GM12878 (cell line): Measurements from ENCODE around the gene DAO. TPM values are rescaled to one million over a fixed set of nuclear protein-coding genes. Genes with fewer than 3 reads are reported as not detected.

Experiments
- ESRRA ChIP-seq: IDR thresholded peaks from 2 replicates; pipeline ENCODE4 v1.6.1; 2012; ENCODE audit warnings: mild to moderate bottlenecking, low read length, improper control_type of control experiment
- microRNA counts: library from miRNA; unstranded; fragments of <30 nt; microRNA quantifications from one replicate; lab custom pipeline; 2016
- microRNA-seq: library from miRNA; unstranded; fragments of <30 nt; microRNA quantifications from one replicate; pipeline ENCODE4, GENCODE V29; 2018
- polyA plus RNA-seq, 11 experiments: library from polyadenylated mRNA; depleted of rRNA in 4 of 11; unstranded in 6 of 11; stranded (reverse) in 5 of 11; fragments of >200 nt; fragmentation: Nextera tagmentation in 4 of 11; fragmentation: Illumina TruSeq in 1 of 11; extraction: Ambion mirVana in 4 of 11; extraction: Trizol in 1 of 11; gene quantifications; 1 replicate in 1 of 11; 2 replicates in 10 of 11; pipeline versions ENCODE4 v1.2.1 to v1.2.3, GENCODE V29; 2011 to 2016; ENCODE audit warnings: inconsistent platforms in 2 of 11, missing spikeins in 2 of 11, low read depth in 1 of 11
- small RNA-seq: library from RNA; depleted of rRNA; stranded (forward); fragments of <200 nt; gene quantifications from one replicate; pipeline ENCODE3, GENCODE V24; 2014
- total RNA-seq, 4 experiments: library from RNA; depleted of rRNA in 3 of 4; stranded (reverse); fragments of >200 nt in 3 of 4; fragmentation: Illumina TruSeq in 1 of 4; extraction: Trizol in 1 of 4; gene quantifications; 2 replicates each; pipeline versions ENCODE4 v1.2.1 to v1.2.3, GENCODE V29; 2013 to 2021

The DAO gene
- total and polyA plus RNA-seq, 10 of the 15 experiments (the other 5 are each of a cell fraction or from before 2014, with no cell fraction given) = 0.15 TPM; not detected in 9

DNA sequence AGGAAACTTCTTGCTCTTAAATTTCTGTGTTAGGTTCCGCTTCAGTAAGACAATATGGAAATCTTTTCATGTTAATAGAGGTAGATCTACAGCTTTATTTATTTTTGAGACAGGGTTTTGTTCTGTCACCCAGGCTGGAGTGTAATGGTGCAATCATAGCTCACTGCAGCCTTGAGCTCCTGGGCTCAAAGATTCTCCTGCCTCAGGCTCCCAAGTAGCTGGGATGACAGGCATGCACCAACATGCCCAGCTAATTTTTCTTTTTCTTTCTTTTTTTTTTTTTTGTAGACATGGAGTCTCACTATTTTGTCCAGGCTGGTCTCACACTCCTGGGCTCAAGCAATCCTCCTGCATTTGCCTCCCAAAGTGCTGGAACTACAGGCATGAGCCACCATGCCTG lies 70.1 kb downstream of the DAO start (continued):
- TF ChIP-seq ESRRA = no peak
- TF ChIP-seq, all 136 proteins: peak for 0

MicroRNAs within 50 kb of the gene (microRNA counts, 767-probe panel; counts per million panel counts)
- 55.3 counts per million for microRNA hsa-miR-619 (lab: Ali Mortazavi, UCI)

Small RNA genes within 50 kb of the gene (microRNA-seq; reads per million reads assigned to microRNA genes)
- gene MIR619 = not detected

Small RNA genes within 50 kb of the gene (small RNA-seq; reads per million reads assigned to genes)
- gene MIR619 (not detected), gene RNU6-361P (not detected)

Other genes starting within 250 kb of the DAO start
Only the 7 nearest of the 8 such genes appear.
- gene CORO1C, start 148.6 kb upstream of the DAO start, total RNA-seq (2014; rRNA removed) = 91.3 and 94.1 TPM in 2 replicates
- 158 and 164 TPM in 2 replicates for gene CORO1C, start 148.6 kb upstream of the DAO start, total RNA-seq (2014; rRNA removed; fragmentation: Illumina TruSeq; extraction: Trizol)
- 208 and 212 TPM in 2 replicates for gene CORO1C, start 148.6 kb upstream of the DAO start, total RNA-seq (2021)
- gene CORO1C, start 148.6 kb upstream of the DAO start, polyA plus RNA-seq (2011; rRNA removed) = 204 and 254 TPM in 2 replicates
- gene CORO1C, start 148.6 kb upstream of the DAO start, polyA plus RNA-seq (2014; fragmentation: Illumina TruSeq; extraction: Trizol) = 145 and 221 TPM in 2 replicates
- gene CORO1C, start 148.6 kb upstream of the DAO start, polyA plus RNA-seq (2014; fragmentation: Nextera tagmentation; extraction: Ambion mirVana) = 10 to 100 TPM; 52.7 to 52.9 TPM
- 152 and 178 TPM in 2 replicates for gene CORO1C, start 148.6 kb upstream of the DAO start, polyA plus RNA-seq (2014; rRNA removed)
- 100 to 1,000 TPM; 202 to 203 TPM for gene CORO1C, start 148.6 kb upstream of the DAO start, polyA plus RNA-seq (2016; fragmentation: Nextera tagmentation; extraction: Ambion mirVana)
- 7.1 and 7.2 TPM in 2 replicates for gene SSH1, start 22.5 kb upstream of the DAO start, total RNA-seq (2014; rRNA removed)
- 5.6 and 7.3 TPM in 2 replicates for gene SSH1, start 22.5 kb upstream of the DAO start, total RNA-seq (2014; rRNA removed; fragmentation: Illumina TruSeq; extraction: Trizol)
- gene SSH1, start 22.5 kb upstream of the DAO start, total RNA-seq (2021) = 28.6 and 29.9 TPM in 2 replicates
- 17.7 and 23.7 TPM in 2 replicates for gene SSH1, start 22.5 kb upstream of the DAO start, polyA plus RNA-seq (2011; rRNA removed)
- 10.6 and 10.8 TPM in 2 replicates for gene SSH1, start 22.5 kb upstream of the DAO start, polyA plus RNA-seq (2014; fragmentation: Illumina TruSeq; extraction: Trizol)
- 1 to 10 TPM; 1.5 to 1.6 TPM for gene SSH1, start 22.5 kb upstream of the DAO start, polyA plus RNA-seq (2014; fragmentation: Nextera tagmentation; extraction: Ambion mirVana)
- 11.8 and 12.4 TPM in 2 replicates for gene SSH1, start 22.5 kb upstream of the DAO start, polyA plus RNA-seq (2014; rRNA removed)
- gene SSH1, start 22.5 kb upstream of the DAO start, polyA plus RNA-seq (2016; fragmentation: Nextera tagmentation; extraction: Ambion mirVana) = 10 to 100 TPM; 12.1 to 12.7 TPM
- under 0.01 TPM in 1 of 2 replicates, not detected in the other for gene SVOP, start 141.0 kb downstream of the DAO start, total RNA-seq (2014; rRNA removed)
- not detected in 2 replicates for gene SVOP, start 141.0 kb downstream of the DAO start, total RNA-seq (2014; rRNA removed; fragmentation: Illumina TruSeq; extraction: Trizol)
- gene SVOP, start 141.0 kb downstream of the DAO start, total RNA-seq (2021) = not detected in 2 replicates
- gene SVOP, start 141.0 kb downstream of the DAO start, polyA plus RNA-seq (2011; rRNA removed) = not detected in 2 replicates
- not detected in 2 replicates for gene SVOP, start 141.0 kb downstream of the DAO start, polyA plus RNA-seq (2014; fragmentation: Illumina TruSeq; extraction: Trizol)
- gene SVOP, start 141.0 kb downstream of the DAO start, polyA plus RNA-seq (2014; fragmentation: Nextera tagmentation; extraction: Ambion mirVana) = not detected
- gene SVOP, start 141.0 kb downstream of the DAO start, polyA plus RNA-seq (2014; rRNA removed) = not detected in 2 replicates
- not detected for gene SVOP, start 141.0 kb downstream of the DAO start, polyA plus RNA-seq (2016; fragmentation: Nextera tagmentation; extraction: Ambion mirVana)
- gene USP30, start 172.5 kb downstream of the DAO start, total RNA-seq (2014; rRNA removed) = 4.5 and 5.5 TPM in 2 replicates
- 2.8 and 3.4 TPM in 2 replicates for gene USP30, start 172.5 kb downstream of the DAO start, total RNA-seq (2014; rRNA removed; fragmentation: Illumina TruSeq; extraction: Trizol)
- 6.6 and 7.2 TPM in 2 replicates for gene USP30, start 172.5 kb downstream of the DAO start, total RNA-seq (2021)
- gene USP30, start 172.5 kb downstream of the DAO start, polyA plus RNA-seq (2011; rRNA removed) = 15.5 and 16.2 TPM in 2 replicates
- gene USP30, start 172.5 kb downstream of the DAO start, polyA plus RNA-seq (2014; fragmentation: Illumina TruSeq; extraction: Trizol) = 6.3 and 7.4 TPM in 2 replicates
- gene USP30, start 172.5 kb downstream of the DAO start, polyA plus RNA-seq (2014; fragmentation: Nextera tagmentation; extraction: Ambion mirVana) = 1 to 10 TPM; 2.1 to 3.0 TPM
- gene USP30, start 172.5 kb downstream of the DAO start, polyA plus RNA-seq (2014; rRNA removed) = 6.0 and 7.2 TPM in 2 replicates
- gene USP30, start 172.5 kb downstream of the DAO start, polyA plus RNA-seq (2016; fragmentation: Nextera tagmentation; extraction: Ambion mirVana) = 1 to 10 TPM; 6.5 to 7.7 TPM
- gene ALKBH2, start 213.4 kb downstream of the DAO start, total RNA-seq (2014; rRNA removed) = 40.3 and 40.4 TPM in 2 replicates
- 29.3 and 30.7 TPM in 2 replicates for gene ALKBH2, start 213.4 kb downstream of the DAO start, total RNA-seq (2014; rRNA removed; fragmentation: Illumina TruSeq; extraction: Trizol)
- gene ALKBH2, start 213.4 kb downstream of the DAO start, total RNA-seq (2021) = 26.4 and 28.9 TPM in 2 replicates
- gene ALKBH2, start 213.4 kb downstream of the DAO start, polyA plus RNA-seq (2011; rRNA removed) = 23.8 and 37.0 TPM in 2 replicates
- gene ALKBH2, start 213.4 kb downstream of the DAO start, polyA plus RNA-seq (2014; fragmentation: Illumina TruSeq; extraction: Trizol) = 21.7 and 30.7 TPM in 2 replicates
- gene ALKBH2, start 213.4 kb downstream of the DAO start, polyA plus RNA-seq (2014; fragmentation: Nextera tagmentation; extraction: Ambion mirVana) = 1 to 10 TPM; 5.6 to 8.8 TPM
- gene ALKBH2, start 213.4 kb downstream of the DAO start, polyA plus RNA-seq (2014; rRNA removed) = 31.7 and 33.4 TPM in 2 replicates
- 10 to 100 TPM; 32.8 to 36.7 TPM for gene ALKBH2, start 213.4 kb downstream of the DAO start, polyA plus RNA-seq (2016; fragmentation: Nextera tagmentation; extraction: Ambion mirVana)
- 31.4 and 34.6 TPM in 2 replicates for gene UNG, start 217.5 kb downstream of the DAO start, total RNA-seq (2014; rRNA removed)
- gene UNG, start 217.5 kb downstream of the DAO start, total RNA-seq (2014; rRNA removed; fragmentation: Illumina TruSeq; extraction: Trizol) = 36.3 and 37.5 TPM in 2 replicates
- 62.8 and 63.4 TPM in 2 replicates for gene UNG, start 217.5 kb downstream of the DAO start, total RNA-seq (2021)
- 30.3 and 46.4 TPM in 2 replicates for gene UNG, start 217.5 kb downstream of the DAO start, polyA plus RNA-seq (2011; rRNA removed)
- 50.0 and 54.3 TPM in 2 replicates for gene UNG, start 217.5 kb downstream of the DAO start, polyA plus RNA-seq (2014; fragmentation: Illumina TruSeq; extraction: Trizol)
- gene UNG, start 217.5 kb downstream of the DAO start, polyA plus RNA-seq (2014; fragmentation: Nextera tagmentation; extraction: Ambion mirVana) = 10 to 100 TPM in 1 of 2 experiments, 1 to 10 TPM in 1; 9.5 to 24.5 TPM
- gene UNG, start 217.5 kb downstream of the DAO start, polyA plus RNA-seq (2014; rRNA removed) = 52.8 and 59.8 TPM in 2 replicates
- gene UNG, start 217.5 kb downstream of the DAO start, polyA plus RNA-seq (2016; fragmentation: Nextera tagmentation; extraction: Ambion mirVana) = 10 to 100 TPM; 76.2 to 81.9 TPM
- 0.17 and 0.38 TPM in 2 replicates for gene ACACB, start 236.5 kb downstream of the DAO start, total RNA-seq (2014; rRNA removed)
- gene ACACB, start 236.5 kb downstream of the DAO start, total RNA-seq (2014; rRNA removed; fragmentation: Illumina TruSeq; extraction: Trizol) = 0.14 and 0.36 TPM in 2 replicates
- gene ACACB, start 236.5 kb downstream of the DAO start, total RNA-seq (2021) = 0.88 and 1.4 TPM in 2 replicates
- 0.19 and 0.35 TPM in 2 replicates for gene ACACB, start 236.5 kb downstream of the DAO start, polyA plus RNA-seq (2011; rRNA removed)
- gene ACACB, start 236.5 kb downstream of the DAO start, polyA plus RNA-seq (2014; fragmentation: Illumina TruSeq; extraction: Trizol) = 0.06 and 0.41 TPM in 2 replicates
- under 1 TPM in 1 of 2 experiments, not detected in 1; 0.05 TPM for gene ACACB, start 236.5 kb downstream of the DAO start, polyA plus RNA-seq (2014; fragmentation: Nextera tagmentation; extraction: Ambion mirVana)
- 0.55 and 1.9 TPM in 2 replicates for gene ACACB, start 236.5 kb downstream of the DAO start, polyA plus RNA-seq (2014; rRNA removed)
- gene ACACB, start 236.5 kb downstream of the DAO start, polyA plus RNA-seq (2016; fragmentation: Nextera tagmentation; extraction: Ambion mirVana) = under 1 TPM in 1 of 2 experiments, not detected in 1; 0.52 TPM